GM19238 (cell line): ENCODE measurements around the gene CKLF.
"Not testable (repeated sequence)": the region's sequence is repeated elsewhere in the genome, so short reads cannot be mapped to it uniquely, and the experiment has no call there.

Source experiments
- DNase-seq: peaks from one replicate; pipeline ENCODE4 v3.0.0; 2011; ENCODE audit warnings: low spot score; ENCODE audit not compliant: insufficient read length

The CKLF gene

GRCh38 chr16:66596986-66597848 is 44.8 kb downstream of the CKLF start:
- no peak for DNase-seq

- DNase-seq = no peak
Measured at GRCh38 chr16:66598111-66598510, 45.7 kb downstream of the CKLF start.

- DNase-seq = no peak
Measured at GRCh38 chr16:66599726-66600125, 47.4 kb downstream of the CKLF start.

GRCh38 chr16:66600477-66600876 is 48.1 kb downstream of the CKLF start:
- no peak for DNase-seq

- DNase-seq = no peak
Measured at GRCh38 chr16:66601471-66601870, 49.1 kb downstream of the CKLF start.

- no peak for DNase-seq
Measured at GRCh38 chr16:66603537-66604375, 51.4 kb downstream of the CKLF start.

- peak; percentile 61 for DNase-seq
Measured at GRCh38 chr16:66604376-66605176, 52.2 kb downstream of the CKLF start, which contains the start of gene CMTM3. CMTM3 (plus strand) TSS chr16:66604704; CDS start chr16:66604806, 102 bp downstream.

- no peak for DNase-seq
Measured at GRCh38 chr16:66605177-66605978, 53.0 kb downstream of the CKLF start.

GRCh38 chr16:66605979-66606751 is 53.8 kb downstream of the CKLF start:
- DNase-seq = peak; percentile 32

GRCh38 chr16:66608241-66609138 is 56.1 kb downstream of the CKLF start:
- peak; percentile 81 for DNase-seq

GRCh38 chr16:66609139-66609510 is 56.7 kb downstream of the CKLF start:
- DNase-seq = no peak

GRCh38 chr16:66610111-66610820 is 57.9 kb downstream of the CKLF start:
- DNase-seq = no peak

- DNase-seq = not testable (repeated sequence)
Measured at GRCh38 chr16:66611911-66612310, 59.5 kb downstream of the CKLF start.

- no peak for DNase-seq
Measured at GRCh38 chr16:66612422-66612821, 60.0 kb downstream of the CKLF start.

- DNase-seq = no peak
Measured at GRCh38 chr16:66614161-66614802, 61.9 kb downstream of the CKLF start.
